ENCODE results near the gene KREMEN2.

KREMEN2 gene

GRCh38 chr16:2963074-2963722, 877 bp upstream of the KREMEN2 start:
- Histone ChIP-seq H3K27me3 (ENCODE audit: control insufficient read depth in 5 of 5, insufficient read depth in 4 of 5, low read length in 5 of 5) (peaks cover 43 to 72% (median 62%) of the 10 kb centered on the region in 5 donors), H3K9ac (ENCODE audit: low read length in 5 of 5) (no peak overlapping the region), H3K27ac (ENCODE audit: low read depth, low read length) (no peak overlapping the region), H3K9me3 (ENCODE audit: control insufficient read depth in 5 of 5, low read length in 5 of 5) (no peaks in the 10 kb centered on the region), H3K4me3 (ENCODE audit: low read depth in 1 of 5, low read length in 5 of 5) (peak overlapping the region in 1 of 5 donors; percentile 44), H3K4me1 (ENCODE audit: control insufficient read depth in 5 of 5, insufficient read depth in 5 of 5, low read length in 5 of 5) (peaks cover 0 to 32% (median 27%) of the 10 kb centered on the region in 5 donors), H3K36me3 (ENCODE audit: control insufficient read depth in 5 of 5, insufficient read depth in 5 of 5, low read length in 5 of 5) (no peaks in the 10 kb centered on the region)

GRCh38 chr16:2964475-2965336, 631 bp downstream of the KREMEN2 start:
- no peak overlapping the region for H3K27ac ChIP-seq (ENCODE audit: low read depth, low read length)
- H3K4me1 ChIP-seq (ENCODE audit: control insufficient read depth in 5 of 5, insufficient read depth in 5 of 5, low read length in 5 of 5), result peaks cover 0 to 45% (median 38%) of the 10 kb centered on the region in 5 donors
- no peaks in the 10 kb centered on the region for H3K36me3 ChIP-seq (ENCODE audit: control insufficient read depth in 5 of 5, insufficient read depth in 5 of 5, low read length in 5 of 5)
- peak overlapping the region in 1 of 5 donors; percentile 44 for H3K4me3 ChIP-seq (ENCODE audit: low read depth in 1 of 5, low read length in 5 of 5)
- no peaks in the 10 kb centered on the region for H3K9me3 ChIP-seq (ENCODE audit: control insufficient read depth in 5 of 5, low read length in 5 of 5)
- peaks cover 43 to 76% (median 60%) of the 10 kb centered on the region in 5 donors for H3K27me3 ChIP-seq (ENCODE audit: control insufficient read depth in 5 of 5, insufficient read depth in 4 of 5, low read length in 5 of 5)
- no peak overlapping the region for H3K9ac ChIP-seq (ENCODE audit: low read length in 5 of 5)

- Histone ChIP-seq H3K36me3 (ENCODE audit: control insufficient read depth in 5 of 5, insufficient read depth in 5 of 5, low read length in 5 of 5) (no peaks in the 10 kb centered on the region), H3K9me3 (ENCODE audit: control insufficient read depth in 5 of 5, low read length in 5 of 5) (no peaks in the 10 kb centered on the region), H3K4me1 (ENCODE audit: control insufficient read depth in 5 of 5, insufficient read depth in 5 of 5, low read length in 5 of 5) (peaks cover 0 to 60% (median 51%) of the 10 kb centered on the region in 5 donors), H3K4me3 (ENCODE audit: low read depth in 1 of 5, low read length in 5 of 5) (peak overlapping the region in 3 of 5 donors; percentile 26 to 45 (median 41)), H3K9ac (ENCODE audit: low read length in 5 of 5) (no peak overlapping the region), H3K27me3 (ENCODE audit: control insufficient read depth in 5 of 5, insufficient read depth in 4 of 5, low read length in 5 of 5) (peaks cover 43 to 69% (median 57%) of the 10 kb centered on the region in 5 donors), H3K27ac (ENCODE audit: low read depth, low read length) (no peak overlapping the region)
These were observed 2.1 kb downstream of the KREMEN2 start for GRCh38 chr16:2966043-2966807.

GRCh38 chr16:2966808-2967191, 2.7 kb downstream of the KREMEN2 start:
- H3K4me3 ChIP-seq (ENCODE audit: low read depth in 1 of 5, low read length in 5 of 5), result peak overlapping the region in 3 of 5 donors; percentile 26 to 45 (median 41)
- H3K9me3 ChIP-seq (ENCODE audit: control insufficient read depth in 5 of 5, low read length in 5 of 5), result no peaks in the 10 kb centered on the region
- no peak overlapping the region for H3K9ac ChIP-seq (ENCODE audit: low read length in 5 of 5)
- peaks cover 0 to under 1% (median 0%) of the 10 kb centered on the region in 5 donors for H3K36me3 ChIP-seq (ENCODE audit: control insufficient read depth in 5 of 5, insufficient read depth in 5 of 5, low read length in 5 of 5)
- H3K27ac ChIP-seq (ENCODE audit: low read depth, low read length), result no peak overlapping the region
- peaks cover 0 to 63% (median 47%) of the 10 kb centered on the region in 5 donors for H3K4me1 ChIP-seq (ENCODE audit: control insufficient read depth in 5 of 5, insufficient read depth in 5 of 5, low read length in 5 of 5)
- peaks cover 40 to 65% (median 52%) of the 10 kb centered on the region in 5 donors for H3K27me3 ChIP-seq (ENCODE audit: control insufficient read depth in 5 of 5, insufficient read depth in 4 of 5, low read length in 5 of 5)

GRCh38 chr16:2967211-2967631, 3.1 kb downstream of the KREMEN2 start:
- Histone ChIP-seq H3K9ac (ENCODE audit: low read length in 5 of 5) (no peak overlapping the region), H3K9me3 (ENCODE audit: control insufficient read depth in 5 of 5, low read length in 5 of 5) (no peaks in the 10 kb centered on the region), H3K27me3 (ENCODE audit: control insufficient read depth in 5 of 5, insufficient read depth in 4 of 5, low read length in 5 of 5) (peaks cover 35 to 61% (median 48%) of the 10 kb centered on the region in 5 donors), H3K27ac (ENCODE audit: low read depth, low read length) (no peak overlapping the region), H3K4me1 (ENCODE audit: control insufficient read depth in 5 of 5, insufficient read depth in 5 of 5, low read length in 5 of 5) (peaks cover 0 to 63% (median 46%) of the 10 kb centered on the region in 5 donors), H3K36me3 (ENCODE audit: control insufficient read depth in 5 of 5, insufficient read depth in 5 of 5, low read length in 5 of 5) (peaks cover 0 to 4% (median 0%) of the 10 kb centered on the region in 5 donors), H3K4me3 (ENCODE audit: low read depth in 1 of 5, low read length in 5 of 5) (peak overlapping the region in 2 of 5 donors; percentile 26 to 45)

- Histone ChIP-seq H3K27me3 (ENCODE audit: control insufficient read depth in 5 of 5, insufficient read depth in 4 of 5, low read length in 5 of 5) (peaks cover 30 to 56% (median 43%) of the 10 kb centered on the region in 5 donors), H3K27ac (ENCODE audit: low read depth, low read length) (no peak overlapping the region), H3K9me3 (ENCODE audit: control insufficient read depth in 5 of 5, low read length in 5 of 5) (no peaks in the 10 kb centered on the region), H3K36me3 (ENCODE audit: control insufficient read depth in 5 of 5, insufficient read depth in 5 of 5, low read length in 5 of 5) (peaks cover 0 to 4% (median 0%) of the 10 kb centered on the region in 5 donors), H3K4me1 (ENCODE audit: control insufficient read depth in 5 of 5, insufficient read depth in 5 of 5, low read length in 5 of 5) (peaks cover 0 to 63% (median 46%) of the 10 kb centered on the region in 5 donors), H3K4me3 (ENCODE audit: low read depth in 1 of 5, low read length in 5 of 5) (no peak overlapping the region), H3K9ac (ENCODE audit: low read length in 5 of 5) (no peak overlapping the region)
These were observed 3.7 kb downstream of the KREMEN2 start for GRCh38 chr16:2967721-2968161.

GRCh38 chr16:2968368-2968737, 4.3 kb downstream of the KREMEN2 start:
- Histone ChIP-seq H3K9ac (ENCODE audit: low read length in 5 of 5) (no peak overlapping the region), H3K27me3 (ENCODE audit: control insufficient read depth in 5 of 5, insufficient read depth in 4 of 5, low read length in 5 of 5) (peaks cover 28 to 52% (median 40%) of the 10 kb centered on the region in 5 donors), H3K27ac (ENCODE audit: low read depth, low read length) (no peak overlapping the region), H3K4me3 (ENCODE audit: low read depth in 1 of 5, low read length in 5 of 5) (peak overlapping the region in 4 of 5 donors; percentile 72 to 79 (median 78)), H3K4me1 (ENCODE audit: control insufficient read depth in 5 of 5, insufficient read depth in 5 of 5, low read length in 5 of 5) (peaks cover 0 to 63% (median 46%) of the 10 kb centered on the region in 5 donors), H3K36me3 (ENCODE audit: control insufficient read depth in 5 of 5, insufficient read depth in 5 of 5, low read length in 5 of 5) (peaks cover 0 to 4% (median 0%) of the 10 kb centered on the region in 5 donors), H3K9me3 (ENCODE audit: control insufficient read depth in 5 of 5, low read length in 5 of 5) (no peaks in the 10 kb centered on the region)

GRCh38 chr16:2968738-2969544, 4.9 kb downstream of the KREMEN2 start, which contains the start of gene PAQR4:
PAQR4 (plus strand) TSS chr16:2969348; CDS start chr16:2969675, 327 bp downstream.
- H3K27me3 ChIP-seq (ENCODE audit: control insufficient read depth in 5 of 5, insufficient read depth in 4 of 5, low read length in 5 of 5), result peaks cover 22 to 46% (median 35%) of the 10 kb centered on the region in 5 donors
- peaks cover 0 to 57% (median 41%) of the 10 kb centered on the region in 5 donors for H3K4me1 ChIP-seq (ENCODE audit: control insufficient read depth in 5 of 5, insufficient read depth in 5 of 5, low read length in 5 of 5)
- H3K9ac ChIP-seq (ENCODE audit: low read length in 5 of 5), result peak within 1 kb of the TSS in 4 of 5 donors; percentile 21 to 64 (median 56)
- H3K9me3 ChIP-seq (ENCODE audit: control insufficient read depth in 5 of 5, low read length in 5 of 5), result no peaks in the 10 kb centered on the region
- H3K36me3 ChIP-seq (ENCODE audit: control insufficient read depth in 5 of 5, insufficient read depth in 5 of 5, low read length in 5 of 5), result peaks cover 0 to 4% (median 0%) of the 10 kb centered on the region in 5 donors
- peak within 1 kb of the TSS in 4 of 5 donors; percentile 72 to 79 (median 78) for H3K4me3 ChIP-seq (ENCODE audit: low read depth in 1 of 5, low read length in 5 of 5)
- H3K27ac ChIP-seq (ENCODE audit: low read depth, low read length), result no peak within 1 kb of the TSS

All from subcutaneous abdominal adipose tissue (tissue), 5 donors.